SU-DHL-6 (cell line): ENCODE data around the gene PLP2.

Experiments
- CTCF ChIP-seq: fragments of 200-600 bp; sonication (generic); IDR thresholded peaks from one replicate; pipeline ENCODE4 v1.5.1; 2017; ENCODE audit warnings: antibody characterized with exemption, mild to moderate bottlenecking, low read length, moderate library complexity; ENCODE audit not compliant: insufficient read depth, poor library complexity, severe bottlenecking
- EZH2phosphoT487 ChIP-seq: fragments of 200-600 bp; sonication (generic), shearing (Covaris generic); conservative IDR thresholded peaks from 2 replicates; pipeline ENCODE4 v1.6.1; 2018; ENCODE audit warnings: mild to moderate bottlenecking, antibody characterized with exemption, low read length, moderate library complexity, mixed read lengths

DNA sequence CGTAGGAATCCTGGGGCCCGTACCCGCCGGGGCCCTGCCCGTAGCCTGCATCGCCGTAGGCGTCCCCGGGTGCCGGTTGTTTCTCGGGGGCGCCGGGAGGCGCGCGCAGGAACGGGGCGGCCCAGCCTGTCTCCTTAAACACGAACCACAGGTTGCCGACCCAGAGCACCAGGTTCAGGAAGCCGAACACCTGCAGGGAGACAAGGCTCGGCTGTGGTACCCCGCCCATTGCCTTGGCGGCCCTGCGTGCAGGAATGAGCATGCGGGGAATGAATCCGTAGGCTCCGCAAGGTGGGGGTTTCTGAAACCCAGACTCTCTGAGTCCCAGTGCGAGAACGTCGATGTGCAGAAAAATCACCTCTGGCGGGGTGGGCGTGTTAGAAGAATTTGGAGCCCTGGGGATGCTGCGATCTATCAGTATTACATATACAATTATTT, 19.9 kb downstream of the PLP2 start:
- TF ChIP-seq EZH2phosphoT487 (no peak), CTCF (no peak)
